Measurements from ENCODE around the gene VWC2L. TPM values are rescaled to one million over a fixed set of nuclear protein-coding genes. Genes with fewer than 3 reads are reported as not detected.

The VWC2L gene
- total RNA-seq, 4 donors from 2014 or later: 0.32 TPM; not detected in 3

DNA sequence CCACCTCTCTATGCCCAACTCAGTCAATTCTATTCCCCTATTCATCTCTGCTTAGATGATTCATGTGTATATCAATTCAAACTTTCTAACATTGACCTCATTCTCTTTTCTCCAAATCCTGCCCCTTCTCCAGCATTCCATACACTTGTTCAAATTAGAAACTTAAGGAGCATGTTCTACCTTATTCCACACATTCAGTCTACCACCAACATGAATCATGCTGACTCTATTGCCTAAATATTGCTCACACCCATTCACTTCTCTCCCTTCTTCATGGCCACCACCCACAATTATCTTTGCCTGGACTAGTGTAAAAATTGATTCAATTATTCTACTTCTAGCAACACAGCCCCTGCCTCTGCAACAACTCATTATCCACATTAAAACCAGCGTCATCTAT lies 147.5 kb downstream of the VWC2L start:
- Histone ChIP-seq H3K9me3 (no peaks in the 10 kb centered on the region), H3K4me1 (no peaks in the 10 kb centered on the region), H3K27me3 (no peaks in the 10 kb centered on the region), H3K36me3 (no peaks in the 10 kb centered on the region), H3K27ac (no peak overlapping the region), H3K4me3 (no peak overlapping the region)
- in situ Hi-C loops (cut with MboI; ENCODE audit: low pct_ligation_motif_present in 1 of 4, low pct_unique_long_range_greater_than_20kb in 1 of 4, low sequenced_read_pairs in 3 of 4) (no loop called here), intact Hi-C loops (cut with DNase I; ENCODE audit: low total_unique reads) (no loop called here)
- DNase-seq: no peak
- 87 to 94% methylated on average over 1 of the region's 1 CpG for WGBS, 2 donors (ENCODE audit: low coverage in 1 of 2)
- TF ChIP-seq POLR2AphosphoS5 (IDR thresholded peaks at IDR 0.05) (no peak), EP300 (IDR thresholded peaks at IDR 0.05; ENCODE audit: low read depth) (no peak), POLR2A (IDR thresholded peaks at IDR 0.05) (no peak)
- TF ChIP-seq, protein P1, sequence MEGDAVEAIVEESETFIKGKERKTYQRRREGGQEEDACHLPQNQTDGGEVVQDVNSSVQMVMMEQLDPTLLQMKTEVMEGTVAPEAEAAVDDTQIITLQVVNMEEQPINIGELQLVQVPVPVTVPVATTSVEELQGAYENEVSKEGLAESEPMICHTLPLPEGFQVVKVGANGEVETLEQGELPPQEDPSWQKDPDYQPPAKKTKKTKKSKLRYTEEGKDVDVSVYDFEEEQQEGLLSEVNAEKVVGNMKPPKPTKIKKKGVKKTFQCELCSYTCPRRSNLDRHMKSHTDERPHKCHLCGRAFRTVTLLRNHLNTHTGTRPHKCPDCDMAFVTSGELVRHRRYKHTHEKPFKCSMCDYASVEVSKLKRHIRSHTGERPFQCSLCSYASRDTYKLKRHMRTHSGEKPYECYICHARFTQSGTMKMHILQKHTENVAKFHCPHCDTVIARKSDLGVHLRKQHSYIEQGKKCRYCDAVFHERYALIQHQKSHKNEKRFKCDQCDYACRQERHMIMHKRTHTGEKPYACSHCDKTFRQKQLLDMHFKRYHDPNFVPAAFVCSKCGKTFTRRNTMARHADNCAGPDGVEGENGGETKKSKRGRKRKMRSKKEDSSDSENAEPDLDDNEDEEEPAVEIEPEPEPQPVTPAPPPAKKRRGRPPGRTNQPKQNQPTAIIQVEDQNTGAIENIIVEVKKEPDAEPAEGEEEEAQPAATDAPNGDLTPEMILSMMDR (IDR thresholded peaks at IDR 0.05): no peak

DNA sequence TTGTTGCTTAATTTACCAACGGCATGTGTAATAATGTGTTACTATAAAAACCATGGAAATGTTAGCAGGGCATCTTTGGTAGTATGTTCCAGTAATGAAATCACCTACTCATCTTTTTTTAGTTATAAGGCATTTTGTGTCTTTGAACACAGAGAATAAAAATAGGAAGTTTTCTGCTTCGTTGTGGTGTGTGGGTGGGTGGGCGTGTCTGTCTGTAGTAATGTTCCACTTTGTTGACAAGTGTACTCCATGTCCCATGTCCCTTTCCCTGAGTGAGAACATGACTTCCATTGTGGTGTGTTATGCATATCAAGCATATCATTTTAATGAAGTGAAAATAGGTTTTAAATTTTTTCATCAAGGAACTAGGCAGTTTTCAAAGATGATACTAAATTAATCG lies 149.3 kb downstream of the VWC2L start:
- TF ChIP-seq, protein P1 (IDR thresholded peaks at IDR 0.05): no peak
- TF ChIP-seq POLR2AphosphoS5 (IDR thresholded peaks at IDR 0.05): no peak
- no peak for TF ChIP-seq POLR2A (IDR thresholded peaks at IDR 0.05)
- no peaks in the 10 kb centered on the region for H3K36me3 ChIP-seq
- intact Hi-C loops (cut with DNase I; ENCODE audit: low total_unique reads): no loop called here
- H3K27me3 ChIP-seq: no peaks in the 10 kb centered on the region
- WGBS, 2 donors (ENCODE audit: low coverage in 1 of 2): 70 to 71% methylated on average over 4 of the region's 4 CpGs
- in situ Hi-C loops (cut with MboI; ENCODE audit: low pct_ligation_motif_present in 1 of 4, low pct_unique_long_range_greater_than_20kb in 1 of 4, low sequenced_read_pairs in 3 of 4): no loop called here
- no peaks in the 10 kb centered on the region for H3K4me1 ChIP-seq
- H3K4me3 ChIP-seq: no peak overlapping the region
- no peak for DNase-seq
- no peaks in the 10 kb centered on the region for H3K9me3 ChIP-seq
- H3K27ac ChIP-seq: no peak overlapping the region

DNA sequence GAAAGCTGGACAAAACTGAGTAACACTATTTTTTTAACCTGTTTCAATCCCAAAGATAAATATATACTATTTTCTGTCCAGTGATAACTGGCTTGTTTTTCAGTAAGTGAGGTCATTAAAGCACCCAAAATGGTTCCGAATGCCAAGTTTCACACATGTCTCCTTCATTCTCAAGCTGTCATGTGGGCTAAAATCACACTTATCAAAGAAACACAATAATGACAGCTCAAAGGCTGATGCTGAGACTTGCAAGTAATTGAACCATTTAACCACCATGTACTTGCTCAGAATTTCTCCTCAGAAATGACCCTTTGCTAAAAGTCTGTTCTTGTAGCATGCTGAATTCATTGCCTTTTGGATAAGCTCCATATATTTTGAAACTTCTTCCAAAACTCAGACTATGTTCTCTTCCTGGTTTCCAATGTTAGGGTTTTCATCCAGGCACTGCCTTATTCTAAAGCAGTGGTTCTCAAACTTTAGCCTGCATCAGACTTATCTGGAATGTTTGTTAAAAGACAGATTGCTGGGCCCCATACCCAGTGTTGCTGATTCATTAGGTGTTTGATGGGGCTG lies 149.8 kb downstream of the VWC2L start:
- Histone ChIP-seq H3K27ac (no peak overlapping the region), H3K4me1 (no peaks in the 10 kb centered on the region), H3K4me3 (no peak overlapping the region), H3K27me3 (no peaks in the 10 kb centered on the region), H3K9me3 (no peaks in the 10 kb centered on the region), H3K36me3 (no peaks in the 10 kb centered on the region)
- no peak for DNase-seq
- WGBS, 2 donors (ENCODE audit: low coverage in 1 of 2): 88 to 100% methylated on average over 1 of the region's 1 CpG
- in situ Hi-C loops (cut with MboI; ENCODE audit: low pct_ligation_motif_present in 1 of 4, low pct_unique_long_range_greater_than_20kb in 1 of 4, low sequenced_read_pairs in 3 of 4) (no loop called here), intact Hi-C loops (cut with DNase I; ENCODE audit: low total_unique reads) (no loop called here)
- no peak for TF ChIP-seq POLR2A (IDR thresholded peaks at IDR 0.05)
- TF ChIP-seq, protein P1 (IDR thresholded peaks at IDR 0.05): no peak

GRCh38 chr2:214565246-214565645 lies 154.4 kb downstream of the VWC2L start:
- Histone ChIP-seq H3K4me3 (no peak overlapping the region), H3K27ac (no peak overlapping the region), H3K27me3 (no peaks in the 10 kb centered on the region), H3K4me1 (peaks cover 0 to 4% (median 0%) of the 10 kb centered on the region in 4 donors), H3K36me3 (no peaks in the 10 kb centered on the region), H3K9me3 (no peaks in the 10 kb centered on the region)
- in situ Hi-C loops (cut with MboI; ENCODE audit: low pct_ligation_motif_present in 1 of 4, low pct_unique_long_range_greater_than_20kb in 1 of 4, low sequenced_read_pairs in 3 of 4): no loop called here
- no peak for TF ChIP-seq POLR2AphosphoS5 (IDR thresholded peaks at IDR 0.05)
- WGBS, 2 donors (ENCODE audit: low coverage in 1 of 2): 73 to 80% methylated on average over 1 of the region's 1 CpG
- no peak for DNase-seq
- intact Hi-C loops (cut with DNase I; ENCODE audit: low total_unique reads): no loop called here

GRCh38 chr2:214566457-214566856 lies 155.6 kb downstream of the VWC2L start:
- DNase-seq: no peak
- in situ Hi-C loops (cut with MboI; ENCODE audit: low pct_ligation_motif_present in 1 of 4, low pct_unique_long_range_greater_than_20kb in 1 of 4, low sequenced_read_pairs in 3 of 4) (no loop called here), intact Hi-C loops (cut with DNase I; ENCODE audit: low total_unique reads) (no loop called here)
- Histone ChIP-seq H3K4me3 (no peak overlapping the region), H3K9me3 (no peaks in the 10 kb centered on the region), H3K4me1 (peaks cover 0 to 4% (median 0%) of the 10 kb centered on the region in 4 donors), H3K27ac (no peak overlapping the region), H3K27me3 (no peaks in the 10 kb centered on the region), H3K36me3 (no peaks in the 10 kb centered on the region)
- 60 to 68% methylated on average over 1 of the region's 1 CpG for WGBS, 2 donors (ENCODE audit: low coverage in 1 of 2)
- TF ChIP-seq POLR2AphosphoS5 (IDR thresholded peaks at IDR 0.05) (no peak), POLR2A (IDR thresholded peaks at IDR 0.05) (no peak)
- TF ChIP-seq, protein P1 (IDR thresholded peaks at IDR 0.05): no peak

Measured in transverse colon (tissue), 4 donors.